GM12878 (cell line): ENCODE measurements around the gene SESN1. TPM values are rescaled to one million over a fixed set of nuclear protein-coding genes. Genes with fewer than 3 reads are reported as not detected.

Source experiments
- ATAC-seq: fragments of 200-7000 bp; cut with Tn5 transposase; 3 replicates; pipeline ENCODE4 v1.9.1; 2020; ENCODE audit warnings: mild to moderate bottlenecking, moderate library complexity
- BruUV-seq: library from RNA; stranded (reverse); fragments of 400-500 nt; replicated peaks from 2 replicates; lab custom pipeline; 2021; lab: Mats Ljungman, UMichigan
- CTCF ChIA-PET: fragments of 300-600 bp; sonication (Branson Sonifier 250); formaldehyde crosslinking; extraction: SDS; loops from one replicate; lab custom pipeline; 2021; ENCODE audit warnings: inconsistent platforms; lab: Yijun Ruan, JAX
- POLR2A ChIA-PET: fragments of 350-600 bp; formaldehyde crosslinking; extraction: SDS; loops from one replicate; lab custom pipeline; 2021; ENCODE audit warnings: inconsistent platforms; lab: Charles Lee
- RAD21 ChIA-PET: fragments of 300-600 bp; sonication (Branson Sonifier 250); formaldehyde crosslinking; loops from one replicate; lab custom pipeline; 2023; ENCODE audit warnings: antibody characterized with exemption; ENCODE audit not compliant: unreplicated experiment; lab: Charles Lee
- SMC1A ChIA-PET: fragments of 300-600 bp; sonication (Branson Sonifier 250); formaldehyde crosslinking; loops from one replicate; lab custom pipeline; 2023; ENCODE audit not compliant: unreplicated experiment, uncharacterized antibody; lab: Charles Lee
- DNase-seq: peaks from one replicate; pipeline ENCODE4 v3.0.0-alpha.2; 2011; ENCODE audit warnings: low read depth, low spot score
- FAIRE-seq: peaks from 3 replicates; lab custom pipeline; 2011; peaks lifted over from hg19 to GRCh38; lab: Jason Lieb, UNC
- H2AFZ ChIP-seq: 2 replicates; pipeline ENCODE4 v1.6.0; 2011; ENCODE audit warnings: low read depth, low read length, control low read depth; ENCODE audit not compliant: control insufficient read depth
- H3K27ac ChIP-seq: 2 replicates; pipeline ENCODE4 v1.5.1; 2011; ENCODE audit warnings: control low read depth; ENCODE audit not compliant: control insufficient read depth, insufficient read depth
- H3K27me3 ChIP-seq, 2 experiments: replicated peaks in 1 of 2; 2 replicates each; pipeline versions ENCODE4 v1.6.0 to v1.6.1; 2011; ENCODE audit warnings: low read length in 1 of 2; ENCODE audit not compliant: control insufficient read depth in 2 of 2, insufficient read depth in 2 of 2
- H3K36me3 ChIP-seq, 2 experiments: 2 replicates each; pipeline ENCODE4 v1.5.1; 2011; ENCODE audit warnings: low read length in 1 of 2; ENCODE audit not compliant: control insufficient read depth in 2 of 2, insufficient read depth in 2 of 2
- H3K4me1 ChIP-seq: 2 replicates; pipeline ENCODE4 v1.6.1; 2011; ENCODE audit warnings: mild to moderate bottlenecking, low read length, moderate library complexity, mixed read lengths; ENCODE audit not compliant: control insufficient read depth, insufficient read depth
- H3K4me2 ChIP-seq: 2 replicates; pipeline ENCODE4 v1.6.0; 2011; ENCODE audit warnings: control low read depth; ENCODE audit not compliant: control insufficient read depth, insufficient read depth
- H3K4me3 ChIP-seq: fragments of 200-600 bp; sonication (generic); 2 replicates; pipeline ENCODE4 v1.5.1; 2016
- H3K79me2 ChIP-seq: 2 replicates; pipeline ENCODE4 v1.6.0; 2011; ENCODE audit warnings: low read length; ENCODE audit not compliant: control insufficient read depth, insufficient read depth
- H3K9ac ChIP-seq: 2 replicates; pipeline ENCODE4 v1.8.0; 2011; ENCODE audit warnings: low read length, control low read depth, mixed read lengths; ENCODE audit not compliant: control insufficient read depth, insufficient read depth
- H3K9me3 ChIP-seq: replicated peaks from 3 replicates; pipeline ENCODE4 v1.5.1; 2011; ENCODE audit warnings: mild to moderate bottlenecking, low read length; ENCODE audit not compliant: control insufficient read depth, insufficient read depth
- H4K20me1 ChIP-seq: 2 replicates; pipeline ENCODE4 v1.6.0; 2011; ENCODE audit not compliant: control insufficient read depth, insufficient read depth
- CEBPB ChIP-seq, 2 experiments: fragments of 150-350 bp in 1 of 2; IDR thresholded peaks; 2 replicates each; pipeline ENCODE4 v1.6.1; 2012 to 2014; ENCODE audit warnings: low read depth in 2 of 2, low read length in 2 of 2, borderline replicate concordance in 1 of 2, inconsistent platforms in 1 of 2
- HCFC1 ChIP-seq: fragments of 150-350 bp; IDR thresholded peaks from 2 replicates; pipeline ENCODE4 v1.6.1; 2014; ENCODE audit warnings: low read length
- JUNB ChIP-seq: IDR thresholded peaks from 2 replicates; pipeline ENCODE4 v1.6.1; 2016; ENCODE audit warnings: antibody characterized with exemption, mild to moderate bottlenecking
- SIN3A ChIP-seq: IDR thresholded peaks from 2 replicates; pipeline ENCODE4 v1.6.1; 2012; ENCODE audit warnings: low read depth, low read length, improper control_type of control experiment
- SREBF1 ChIP-seq: IDR thresholded peaks from 2 replicates; pipeline ENCODE4 v1.6.1; 2012; ENCODE audit warnings: mild to moderate bottlenecking, low read length
- SUPT20H ChIP-seq: IDR thresholded peaks from 2 replicates; pipeline ENCODE4 v1.6.1; 2011; ENCODE audit warnings: low read depth, mild to moderate bottlenecking, low read length, moderate library complexity, borderline replicate concordance; ENCODE audit not compliant: control insufficient read depth
- YY1 ChIP-seq: IDR thresholded peaks from 2 replicates; pipeline ENCODE4 v1.6.1; 2011; ENCODE audit warnings: low read depth, mild to moderate bottlenecking, low read length
- ZNF217 ChIP-seq: fragments of 450-650 bp; IDR thresholded peaks from 2 replicates; pipeline ENCODE4 v1.6.1; 2017; ENCODE audit warnings: antibody characterized with exemption, mild to moderate bottlenecking
- whole genome bisulfite sequencing: methylation state at CpG from one replicate; pipeline ENCODE4 v1.1.6; 2016; ENCODE audit warnings: low lambda C conversion rate; ENCODE audit not compliant: insufficient replicate concordance, insufficient coverage; ENCODE audit errors: missing lambda C conversion rate; 5-methylcytosine and 5-hydroxymethylcytosine counted together
- in situ Hi-C: fragments of 300-500 bp; cut with MboI; formaldehyde crosslinking; loops from 9 replicates; pipeline ENCODE4 v1.14.3; 2018; ENCODE audit warnings: mixed read lengths
- intact Hi-C: fragments of 100-400 bp; cut with micrococcal nuclease; formaldehyde crosslinking; loops from one replicate; pipeline ENCODE4 v1.14.2; 2022; ENCODE audit not compliant: unreplicated experiment
- polyA plus RNA-seq, 11 experiments: library from polyadenylated mRNA; depleted of rRNA in 4 of 11; unstranded in 6 of 11; stranded (reverse) in 5 of 11; fragments of >200 nt; fragmentation: Nextera tagmentation in 4 of 11; fragmentation: Illumina TruSeq in 1 of 11; extraction: Ambion mirVana in 4 of 11; extraction: Trizol in 1 of 11; gene quantifications; 1 replicate in 1 of 11; 2 replicates in 10 of 11; pipeline versions ENCODE4 v1.2.1 to v1.2.3, GENCODE V29; 2011 to 2016; ENCODE audit warnings: inconsistent platforms in 2 of 11, missing spikeins in 2 of 11, low read depth in 1 of 11
- total RNA-seq, 4 experiments: library from RNA; depleted of rRNA in 3 of 4; stranded (reverse); fragments of >200 nt in 3 of 4; fragmentation: Illumina TruSeq in 1 of 4; extraction: Trizol in 1 of 4; gene quantifications; 2 replicates each; pipeline versions ENCODE4 v1.2.1 to v1.2.3, GENCODE V29; 2013 to 2021
- TF ChIP-seq, protein P1 (sequence below): fragments of 450-650 bp; IDR thresholded peaks from 2 replicates; pipeline ENCODE4 v1.6.1; 2017; ENCODE audit warnings: mild to moderate bottlenecking
- TF ChIP-seq, protein P2 (sequence below): fragments of 450-650 bp; formaldehyde crosslinking; IDR thresholded peaks from 2 replicates; pipeline ENCODE4 v1.4.0; 2020; ENCODE audit warnings: mild to moderate bottlenecking, moderate library complexity

SESN1 gene
- total and polyA plus RNA-seq, 10 of the 15 experiments (the other 5 are each of a cell fraction or from before 2014, with no cell fraction given) = 1.3 to 13.0 (median 3.3) TPM

DNA sequence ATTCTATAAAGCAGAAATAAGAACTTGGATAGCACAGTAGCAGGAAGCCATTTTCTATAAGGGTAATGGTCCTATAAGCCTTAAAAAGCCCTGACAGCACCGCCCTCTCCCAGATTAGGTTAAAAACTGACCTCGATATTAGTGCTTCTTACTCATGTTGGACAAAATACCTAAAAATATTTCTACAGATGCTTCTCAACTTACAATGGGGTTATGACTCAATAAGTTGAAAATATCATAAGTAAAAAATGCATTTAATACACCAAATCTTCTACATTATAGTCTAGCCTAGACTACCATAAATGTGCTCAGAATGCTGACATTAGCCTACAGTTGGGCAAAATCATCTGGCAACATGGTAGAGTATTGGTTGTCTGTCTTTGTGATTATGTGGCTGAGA, 70.3 kb downstream of the SESN1 start:
- in situ Hi-C loops = no loop called here
- ATAC-seq (no peak), FAIRE-seq (no peak), DNase-seq (no peak)
- no peak overlapping the region for H3K27ac ChIP-seq
- no peak overlapping the region for H3K4me3 ChIP-seq
- ChIA-PET SMC1A (no interaction called here), POLR2A (no interaction called here), RAD21 (no interaction called here), CTCF (no interaction called here)
- no peaks in the 10 kb centered on the region for H3K4me1 ChIP-seq
- H4K20me1 ChIP-seq = no peaks in the 10 kb centered on the region; the same call in 1 of the 2 replicates
- H3K9me3 ChIP-seq = no peaks in the 10 kb centered on the region
- 12% methylated on average over 2 of the region's 2 CpGs for WGBS
- H3K4me2 ChIP-seq = no peak overlapping the region
- H2AFZ ChIP-seq = no peak overlapping the region
- H3K9ac ChIP-seq = no peak overlapping the region
- peaks cover 0 to 6% of the 10 kb centered on the region in 2 experiments; a peak in 1 of 4 replicates for H3K27me3 ChIP-seq
- no peaks in the 10 kb centered on the region for H3K79me2 ChIP-seq
- intact Hi-C loops = no loop called here
- H3K36me3 ChIP-seq = no peaks in the 10 kb centered on the region
- TF ChIP-seq, protein P1, sequence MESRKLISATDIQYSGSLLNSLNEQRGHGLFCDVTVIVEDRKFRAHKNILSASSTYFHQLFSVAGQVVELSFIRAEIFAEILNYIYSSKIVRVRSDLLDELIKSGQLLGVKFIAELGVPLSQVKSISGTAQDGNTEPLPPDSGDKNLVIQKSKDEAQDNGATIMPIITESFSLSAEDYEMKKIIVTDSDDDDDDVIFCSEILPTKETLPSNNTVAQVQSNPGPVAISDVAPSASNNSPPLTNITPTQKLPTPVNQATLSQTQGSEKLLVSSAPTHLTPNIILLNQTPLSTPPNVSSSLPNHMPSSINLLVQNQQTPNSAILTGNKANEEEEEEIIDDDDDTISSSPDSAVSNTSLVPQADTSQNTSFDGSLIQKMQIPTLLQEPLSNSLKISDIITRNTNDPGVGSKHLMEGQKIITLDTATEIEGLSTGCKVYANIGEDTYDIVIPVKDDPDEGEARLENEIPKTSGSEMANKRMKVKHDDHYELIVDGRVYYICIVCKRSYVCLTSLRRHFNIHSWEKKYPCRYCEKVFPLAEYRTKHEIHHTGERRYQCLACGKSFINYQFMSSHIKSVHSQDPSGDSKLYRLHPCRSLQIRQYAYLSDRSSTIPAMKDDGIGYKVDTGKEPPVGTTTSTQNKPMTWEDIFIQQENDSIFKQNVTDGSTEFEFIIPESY = no peak
- TF ChIP-seq SREBF1 (no peak), SUPT20H (no peak), ZNF217 (no peak), YY1 (no peak), JUNB (no peak), CEBPB (IDR thresholded peaks at IDR 0.05; ENCODE audit: borderline replicate concordance in 1 of 2, low read depth in 2 of 2, low read length in 2 of 2) (no peak), SIN3A (no peak), HCFC1 (no peak)
- TF ChIP-seq, protein P2, sequence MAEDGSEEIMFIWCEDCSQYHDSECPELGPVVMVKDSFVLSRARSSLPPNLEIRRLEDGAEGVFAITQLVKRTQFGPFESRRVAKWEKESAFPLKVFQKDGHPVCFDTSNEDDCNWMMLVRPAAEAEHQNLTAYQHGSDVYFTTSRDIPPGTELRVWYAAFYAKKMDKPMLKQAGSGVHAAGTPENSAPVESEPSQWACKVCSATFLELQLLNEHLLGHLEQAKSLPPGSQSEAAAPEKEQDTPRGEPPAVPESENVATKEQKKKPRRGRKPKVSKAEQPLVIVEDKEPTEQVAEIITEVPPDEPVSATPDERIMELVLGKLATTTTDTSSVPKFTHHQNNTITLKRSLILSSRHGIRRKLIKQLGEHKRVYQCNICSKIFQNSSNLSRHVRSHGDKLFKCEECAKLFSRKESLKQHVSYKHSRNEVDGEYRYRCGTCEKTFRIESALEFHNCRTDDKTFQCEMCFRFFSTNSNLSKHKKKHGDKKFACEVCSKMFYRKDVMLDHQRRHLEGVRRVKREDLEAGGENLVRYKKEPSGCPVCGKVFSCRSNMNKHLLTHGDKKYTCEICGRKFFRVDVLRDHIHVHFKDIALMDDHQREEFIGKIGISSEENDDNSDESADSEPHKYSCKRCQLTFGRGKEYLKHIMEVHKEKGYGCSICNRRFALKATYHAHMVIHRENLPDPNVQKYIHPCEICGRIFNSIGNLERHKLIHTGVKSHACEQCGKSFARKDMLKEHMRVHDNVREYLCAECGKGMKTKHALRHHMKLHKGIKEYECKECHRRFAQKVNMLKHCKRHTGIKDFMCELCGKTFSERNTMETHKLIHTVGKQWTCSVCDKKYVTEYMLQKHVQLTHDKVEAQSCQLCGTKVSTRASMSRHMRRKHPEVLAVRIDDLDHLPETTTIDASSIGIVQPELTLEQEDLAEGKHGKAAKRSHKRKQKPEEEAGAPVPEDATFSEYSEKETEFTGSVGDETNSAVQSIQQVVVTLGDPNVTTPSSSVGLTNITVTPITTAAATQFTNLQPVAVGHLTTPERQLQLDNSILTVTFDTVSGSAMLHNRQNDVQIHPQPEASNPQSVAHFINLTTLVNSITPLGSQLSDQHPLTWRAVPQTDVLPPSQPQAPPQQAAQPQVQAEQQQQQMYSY (CRISPR knock-in tag) = no peak
- no TSS peak for BruUV-seq
